ENCODE data around the gene TPD52L1.

DNA sequence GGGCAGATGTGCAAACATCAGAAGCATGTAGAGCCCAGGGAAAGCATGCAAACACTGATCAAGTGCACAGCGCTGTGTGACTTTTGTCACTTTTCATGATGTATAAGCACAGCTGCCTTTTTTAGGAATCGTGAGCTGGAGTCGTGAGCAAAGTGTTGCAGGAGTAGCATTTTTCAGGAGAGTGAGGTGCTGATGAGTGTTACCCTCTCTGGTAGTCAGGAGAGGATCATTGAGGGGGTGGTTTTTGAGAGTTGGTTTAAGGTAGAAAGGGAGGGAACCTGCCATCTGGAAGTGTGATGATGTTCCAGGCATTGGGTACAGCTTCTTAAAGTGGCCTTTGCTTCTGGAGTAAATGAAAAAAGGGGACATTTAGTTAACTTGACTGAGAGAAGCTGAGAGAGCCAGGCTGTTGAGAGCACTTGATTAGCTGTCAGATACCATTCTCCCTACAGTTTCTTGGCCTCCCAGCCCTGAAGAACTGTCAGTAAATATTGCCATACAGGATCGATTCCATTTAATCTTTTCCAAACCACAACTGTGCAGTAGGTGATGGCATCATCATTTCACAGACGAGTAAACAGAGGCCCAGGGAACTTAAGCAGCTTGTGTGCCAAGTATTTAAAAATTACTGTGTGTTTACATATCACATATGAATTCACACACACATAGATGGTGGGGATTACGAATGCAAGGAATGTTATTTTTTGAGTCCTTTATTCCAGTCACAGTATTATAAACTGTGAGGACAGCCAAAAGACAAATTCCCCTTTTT lies 28.9 kb downstream of the TPD52L1 start:
- TF ChIP-seq, protein P1, sequence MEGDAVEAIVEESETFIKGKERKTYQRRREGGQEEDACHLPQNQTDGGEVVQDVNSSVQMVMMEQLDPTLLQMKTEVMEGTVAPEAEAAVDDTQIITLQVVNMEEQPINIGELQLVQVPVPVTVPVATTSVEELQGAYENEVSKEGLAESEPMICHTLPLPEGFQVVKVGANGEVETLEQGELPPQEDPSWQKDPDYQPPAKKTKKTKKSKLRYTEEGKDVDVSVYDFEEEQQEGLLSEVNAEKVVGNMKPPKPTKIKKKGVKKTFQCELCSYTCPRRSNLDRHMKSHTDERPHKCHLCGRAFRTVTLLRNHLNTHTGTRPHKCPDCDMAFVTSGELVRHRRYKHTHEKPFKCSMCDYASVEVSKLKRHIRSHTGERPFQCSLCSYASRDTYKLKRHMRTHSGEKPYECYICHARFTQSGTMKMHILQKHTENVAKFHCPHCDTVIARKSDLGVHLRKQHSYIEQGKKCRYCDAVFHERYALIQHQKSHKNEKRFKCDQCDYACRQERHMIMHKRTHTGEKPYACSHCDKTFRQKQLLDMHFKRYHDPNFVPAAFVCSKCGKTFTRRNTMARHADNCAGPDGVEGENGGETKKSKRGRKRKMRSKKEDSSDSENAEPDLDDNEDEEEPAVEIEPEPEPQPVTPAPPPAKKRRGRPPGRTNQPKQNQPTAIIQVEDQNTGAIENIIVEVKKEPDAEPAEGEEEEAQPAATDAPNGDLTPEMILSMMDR (IDR thresholded peaks at IDR 0.05; ENCODE audit: low read depth, low read length, poor library complexity, severe bottlenecking), result no peak
- no peak for TF ChIP-seq EZH2phosphoT487 (IDR thresholded peaks at IDR 0.05; ENCODE audit: borderline replicate concordance, low read length)
